ENCODE data around the gene KLLN. TPM values are rescaled to one million over a fixed set of nuclear protein-coding genes. Genes with fewer than 3 reads are reported as not detected.
"Not testable (repeated sequence)": the region's sequence is repeated elsewhere in the genome, so short reads cannot be mapped to it uniquely, and the experiment has no call there.

KLLN gene
- total and polyA plus RNA-seq, 2 donors: 0.90 to 1.0 TPM

GRCh38 chr10:87847550-87847949 lies 15.8 kb downstream of the KLLN start:
- H3K4me3 ChIP-seq (ENCODE audit: low read length in 2 of 2): no peak overlapping the region

GRCh38 chr10:87846711-87847110 lies 16.6 kb downstream of the KLLN start:
- not testable (repeated sequence) for H3K4me3 ChIP-seq (ENCODE audit: low read length in 2 of 2); H3K27me3 ChIP-seq (ENCODE audit: control insufficient read depth in 2 of 2, insufficient read depth in 1 of 2, low read length in 1 of 2); H3K36me3 ChIP-seq (ENCODE audit: control insufficient read depth in 2 of 2, insufficient read depth in 2 of 2, low read length in 1 of 2); H3K27ac ChIP-seq (ENCODE audit: low read depth in 1 of 2, low read length in 1 of 2); H3K9me3 ChIP-seq (ENCODE audit: control insufficient read depth in 2 of 2, insufficient read depth in 1 of 2, low read length in 1 of 2); DNase-seq (ENCODE audit: low read depth in 6 of 9, low spot score in 9 of 9)
- 98% methylated on average over 8 of the region's 8 CpGs for WGBS
- peaks cover 0 to 11% of the 10 kb centered on the region in 2 donors for H3K4me1 ChIP-seq (ENCODE audit: control insufficient read depth in 2 of 2, insufficient read depth in 2 of 2, low read length in 2 of 2)

More at GRCh38 chr10:87847550-87847949, 15.8 kb downstream of the KLLN start:
- Histone ChIP-seq H3K4me1 (ENCODE audit: control insufficient read depth in 2 of 2, insufficient read depth in 2 of 2, low read length in 2 of 2) (peaks cover 0 to 11% of the 10 kb centered on the region in 2 donors), H3K36me3 (ENCODE audit: control insufficient read depth in 2 of 2, insufficient read depth in 2 of 2, low read length in 1 of 2) (no peaks in the 10 kb centered on the region), H3K9me3 (ENCODE audit: control insufficient read depth in 2 of 2, insufficient read depth in 1 of 2, low read length in 1 of 2) (no peaks in the 10 kb centered on the region), H3K27me3 (ENCODE audit: control insufficient read depth in 2 of 2, insufficient read depth in 1 of 2, low read length in 1 of 2) (no peaks in the 10 kb centered on the region), H3K27ac (ENCODE audit: low read depth in 1 of 2, low read length in 1 of 2) (no peak overlapping the region)
- no peak for DNase-seq (ENCODE audit: low read depth in 6 of 9, low spot score in 9 of 9)

DNA sequence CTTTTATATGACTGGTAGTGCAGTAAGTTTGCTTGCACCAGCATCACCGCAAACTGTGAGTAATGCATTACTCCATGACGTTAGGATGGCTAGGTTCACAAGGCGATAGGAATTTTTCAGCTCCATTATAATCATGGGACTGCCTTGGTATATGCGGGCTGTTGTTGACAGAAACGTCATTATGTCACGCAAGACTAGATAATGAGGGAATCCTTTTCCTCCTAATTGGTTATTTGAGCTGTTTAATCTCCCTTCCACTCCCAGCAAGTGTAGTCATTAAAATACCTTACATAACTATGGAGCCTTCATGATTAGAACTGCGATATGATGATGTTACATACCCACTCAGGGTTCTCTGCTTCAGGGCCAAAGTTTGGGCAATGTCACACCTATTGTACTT lies 17.3 kb downstream of the KLLN start:
- DNase-seq (ENCODE audit: low read depth in 6 of 9, low spot score in 9 of 9): no peak
- Histone ChIP-seq H3K9me3 (ENCODE audit: control insufficient read depth in 2 of 2, insufficient read depth in 1 of 2, low read length in 1 of 2) (no peaks in the 10 kb centered on the region), H3K36me3 (ENCODE audit: control insufficient read depth in 2 of 2, insufficient read depth in 2 of 2, low read length in 1 of 2) (no peaks in the 10 kb centered on the region), H3K4me3 (ENCODE audit: low read length in 2 of 2) (no peak overlapping the region), H3K4me1 (ENCODE audit: control insufficient read depth in 2 of 2, insufficient read depth in 2 of 2, low read length in 2 of 2) (peaks cover 0 to 8% of the 10 kb centered on the region in 2 donors), H3K27me3 (ENCODE audit: control insufficient read depth in 2 of 2, insufficient read depth in 1 of 2, low read length in 1 of 2) (no peaks in the 10 kb centered on the region), H3K27ac (ENCODE audit: low read depth in 1 of 2, low read length in 1 of 2) (no peak overlapping the region)
- WGBS: 97% methylated on average over 7 of the region's 7 CpGs

DNA sequence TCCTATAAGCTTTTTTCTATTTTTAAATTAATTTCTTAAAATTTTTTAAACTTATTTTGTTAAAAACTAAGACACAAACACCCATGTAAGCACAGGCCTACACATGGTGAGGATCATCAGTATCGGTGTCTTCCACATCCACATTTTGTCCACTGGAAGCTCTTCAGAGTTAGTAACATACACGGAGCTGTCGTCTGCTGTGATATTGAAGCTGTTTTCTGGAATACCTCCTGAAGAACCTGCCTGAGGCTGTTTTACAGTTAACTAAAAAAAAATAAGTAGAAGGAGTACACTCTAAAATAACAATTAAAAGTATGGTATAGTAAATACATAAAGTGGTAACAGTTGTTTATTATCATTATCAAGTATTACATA lies 17.7 kb downstream of the KLLN start:
- DNase-seq (ENCODE audit: low read depth in 6 of 9, low spot score in 9 of 9): no peak
- no peak overlapping the region for H3K27ac ChIP-seq (ENCODE audit: low read depth in 1 of 2, low read length in 1 of 2)
- peaks cover 0 to 5% of the 10 kb centered on the region in 2 donors for H3K4me1 ChIP-seq (ENCODE audit: control insufficient read depth in 2 of 2, insufficient read depth in 2 of 2, low read length in 2 of 2)
- H3K4me3 ChIP-seq (ENCODE audit: low read length in 2 of 2): no peak overlapping the region
- no peaks in the 10 kb centered on the region for H3K36me3 ChIP-seq (ENCODE audit: control insufficient read depth in 2 of 2, insufficient read depth in 2 of 2, low read length in 1 of 2)
- WGBS: over 99% methylated on average over 3 of the region's 3 CpGs
- no peaks in the 10 kb centered on the region for H3K9me3 ChIP-seq (ENCODE audit: control insufficient read depth in 2 of 2, insufficient read depth in 1 of 2, low read length in 1 of 2)
- H3K27me3 ChIP-seq (ENCODE audit: control insufficient read depth in 2 of 2, insufficient read depth in 1 of 2, low read length in 1 of 2): no peaks in the 10 kb centered on the region

DNA sequence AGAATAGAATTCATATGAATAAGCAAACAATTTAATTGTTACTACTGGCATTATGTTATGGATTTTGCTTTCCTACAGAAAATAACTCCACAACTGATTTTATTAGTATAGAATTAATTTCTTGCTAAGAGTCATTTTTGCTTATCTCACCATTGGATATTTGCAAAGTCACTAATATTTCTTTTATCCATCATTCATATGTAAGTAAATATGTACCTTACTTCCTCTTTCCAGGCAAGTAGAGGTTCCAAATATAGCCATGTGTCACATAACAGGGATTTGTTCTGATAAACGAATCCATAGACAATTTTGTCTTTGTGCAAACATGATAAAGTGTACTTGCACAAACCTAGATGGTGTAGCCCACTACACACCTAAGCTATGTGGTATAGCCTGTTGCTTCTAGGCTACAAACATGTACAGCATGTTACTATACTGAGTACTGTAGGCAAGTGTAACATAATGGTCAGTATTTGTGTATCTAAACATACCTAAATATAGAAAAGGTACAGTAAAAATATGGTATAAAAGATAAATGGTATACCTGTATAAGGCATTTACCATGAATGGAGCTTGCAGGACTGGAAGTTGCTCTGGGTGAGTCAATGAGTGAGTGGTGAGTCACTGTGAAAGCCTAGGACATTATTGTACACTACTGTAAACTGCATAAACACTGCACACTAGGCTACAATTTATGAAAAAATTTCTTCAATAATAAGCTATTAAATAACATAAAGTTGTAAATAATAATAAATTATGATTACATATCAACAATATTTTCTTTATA lies 18.3 kb downstream of the KLLN start:
- no peak overlapping the region for H3K27ac ChIP-seq (ENCODE audit: low read depth in 1 of 2, low read length in 1 of 2)

DNA sequence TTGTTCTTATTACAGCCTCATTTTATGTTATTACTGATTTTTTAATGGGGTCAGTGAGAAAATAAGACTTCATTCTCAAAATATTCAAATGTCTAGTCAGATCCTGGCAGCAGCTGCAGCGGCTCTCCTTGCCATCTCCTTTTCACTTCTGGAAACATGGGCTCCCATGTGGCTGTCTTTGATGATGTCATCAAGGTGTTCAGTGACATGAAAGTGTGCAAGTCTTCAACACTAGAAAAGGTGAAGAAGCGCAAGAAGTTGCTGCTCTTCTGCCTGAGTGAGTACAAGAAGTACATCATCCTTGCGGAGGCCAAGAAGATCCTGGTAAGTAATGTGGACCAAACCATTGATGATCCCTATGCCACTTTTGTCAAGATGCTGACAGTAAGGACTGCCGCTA lies 19.6 kb downstream of the KLLN start:
- Histone ChIP-seq H3K27ac (ENCODE audit: low read depth in 1 of 2, low read length in 1 of 2) (no peak overlapping the region), H3K9me3 (ENCODE audit: control insufficient read depth in 2 of 2, insufficient read depth in 1 of 2, low read length in 1 of 2) (no peaks in the 10 kb centered on the region), H3K4me1 (ENCODE audit: control insufficient read depth in 2 of 2, insufficient read depth in 2 of 2, low read length in 2 of 2) (no peaks in the 10 kb centered on the region), H3K27me3 (ENCODE audit: control insufficient read depth in 2 of 2, insufficient read depth in 1 of 2, low read length in 1 of 2) (no peaks in the 10 kb centered on the region), H3K4me3 (ENCODE audit: low read length in 2 of 2) (no peak overlapping the region), H3K36me3 (ENCODE audit: control insufficient read depth in 2 of 2, insufficient read depth in 2 of 2, low read length in 1 of 2) (no peaks in the 10 kb centered on the region)
- DNase-seq (ENCODE audit: low read depth in 6 of 9, low spot score in 9 of 9): no peak
- 98% methylated on average over 4 of the region's 4 CpGs for WGBS

More for the DNA sequence above, 18.3 kb downstream of the KLLN start:
- H3K36me3 ChIP-seq (ENCODE audit: control insufficient read depth in 2 of 2, insufficient read depth in 2 of 2, low read length in 1 of 2): no peaks in the 10 kb centered on the region
- no peaks in the 10 kb centered on the region for H3K4me1 ChIP-seq (ENCODE audit: control insufficient read depth in 2 of 2, insufficient read depth in 2 of 2, low read length in 2 of 2)
- H3K9me3 ChIP-seq (ENCODE audit: control insufficient read depth in 2 of 2, insufficient read depth in 1 of 2, low read length in 1 of 2): no peaks in the 10 kb centered on the region
- DNase-seq (ENCODE audit: low read depth in 6 of 9, low spot score in 9 of 9): no peak
- WGBS: 35% methylated on average over 1 of the region's 1 CpG
- no peak overlapping the region for H3K4me3 ChIP-seq (ENCODE audit: low read length in 2 of 2)
- H3K27me3 ChIP-seq (ENCODE audit: control insufficient read depth in 2 of 2, insufficient read depth in 1 of 2, low read length in 1 of 2): no peaks in the 10 kb centered on the region

DNA sequence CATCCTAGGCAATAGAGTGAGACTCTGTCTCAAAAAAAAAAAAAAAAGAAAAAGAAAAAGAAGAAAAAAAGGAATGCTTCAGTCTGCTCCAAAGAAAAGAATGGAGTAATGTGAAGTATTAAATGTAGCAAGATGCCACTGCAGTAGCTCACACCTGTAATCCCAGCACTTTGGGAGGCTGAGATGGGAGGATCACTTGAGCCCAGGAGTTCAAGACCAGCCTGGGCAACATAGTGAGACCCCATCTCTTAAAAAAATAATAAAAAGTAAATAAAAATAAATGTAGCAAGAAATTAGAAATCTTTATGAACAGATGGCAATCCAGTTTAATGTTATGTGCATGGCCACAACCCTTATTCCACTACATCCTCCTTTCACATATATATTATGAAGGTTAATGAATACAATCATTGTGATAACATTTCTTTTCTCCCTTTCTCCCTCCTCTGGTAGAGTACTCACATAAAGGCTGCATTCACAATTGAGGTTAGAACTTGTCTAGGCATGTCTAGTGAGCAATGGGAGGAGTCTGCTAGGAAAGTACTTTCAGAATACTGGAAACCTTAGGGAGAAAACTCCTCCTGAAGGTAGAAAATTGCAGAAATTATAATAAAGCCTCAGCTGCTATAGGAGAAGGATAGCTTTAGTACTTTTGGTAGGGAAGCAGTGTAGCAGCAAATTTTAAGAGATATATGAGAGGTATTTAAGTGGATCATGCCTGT lies 20.4 kb downstream of the KLLN start:
- DNase-seq (ENCODE audit: low read depth in 6 of 9, low spot score in 9 of 9): no peak
- H3K27ac ChIP-seq (ENCODE audit: low read depth in 1 of 2, low read length in 1 of 2): no peak overlapping the region
- no peaks in the 10 kb centered on the region for H3K36me3 ChIP-seq (ENCODE audit: control insufficient read depth in 2 of 2, insufficient read depth in 2 of 2, low read length in 1 of 2)
- H3K27me3 ChIP-seq (ENCODE audit: control insufficient read depth in 2 of 2, insufficient read depth in 1 of 2, low read length in 1 of 2): no peaks in the 10 kb centered on the region
- H3K4me1 ChIP-seq (ENCODE audit: control insufficient read depth in 2 of 2, insufficient read depth in 2 of 2, low read length in 2 of 2): no peaks in the 10 kb centered on the region
- H3K4me3 ChIP-seq (ENCODE audit: low read length in 2 of 2): no peak overlapping the region
- H3K9me3 ChIP-seq (ENCODE audit: control insufficient read depth in 2 of 2, insufficient read depth in 1 of 2, low read length in 1 of 2): no peaks in the 10 kb centered on the region

DNA sequence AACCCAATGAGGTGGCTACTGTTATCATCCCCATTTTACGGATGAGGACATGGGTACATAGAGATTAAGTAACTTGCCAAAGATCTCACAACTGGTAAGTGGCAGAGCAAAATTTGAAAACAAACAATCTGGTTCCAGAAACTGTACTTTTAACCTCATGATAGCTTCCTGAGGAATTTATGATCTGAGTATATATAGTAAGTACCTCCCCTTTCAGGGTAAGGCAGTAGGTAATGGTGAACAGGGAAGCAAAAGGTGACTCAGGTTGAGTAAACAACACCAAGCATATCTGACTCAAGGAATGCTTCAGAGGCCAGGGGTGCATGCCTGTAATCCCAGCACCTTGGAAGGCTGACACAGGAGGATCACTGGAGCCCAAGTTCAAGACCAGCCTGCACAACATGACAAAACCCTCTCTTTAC lies 21.1 kb downstream of the KLLN start:
- H3K27me3 ChIP-seq (ENCODE audit: control insufficient read depth in 2 of 2, insufficient read depth in 1 of 2, low read length in 1 of 2): no peaks in the 10 kb centered on the region
- no peaks in the 10 kb centered on the region for H3K9me3 ChIP-seq (ENCODE audit: control insufficient read depth in 2 of 2, insufficient read depth in 1 of 2, low read length in 1 of 2)
- DNase-seq (ENCODE audit: low read depth in 6 of 9, low spot score in 9 of 9): no peak
- H3K36me3 ChIP-seq (ENCODE audit: control insufficient read depth in 2 of 2, insufficient read depth in 2 of 2, low read length in 1 of 2): no peaks in the 10 kb centered on the region
- H3K4me3 ChIP-seq (ENCODE audit: low read length in 2 of 2): no peak overlapping the region
- no peaks in the 10 kb centered on the region for H3K4me1 ChIP-seq (ENCODE audit: control insufficient read depth in 2 of 2, insufficient read depth in 2 of 2, low read length in 2 of 2)
- H3K27ac ChIP-seq (ENCODE audit: low read depth in 1 of 2, low read length in 1 of 2): no peak overlapping the region
- 100% methylated on average over 1 of the region's 1 CpG for WGBS

- Histone ChIP-seq H3K27ac (ENCODE audit: low read depth in 1 of 2, low read length in 1 of 2) (no peak overlapping the region), H3K27me3 (ENCODE audit: control insufficient read depth in 2 of 2, insufficient read depth in 1 of 2, low read length in 1 of 2) (no peaks in the 10 kb centered on the region), H3K4me1 (ENCODE audit: control insufficient read depth in 2 of 2, insufficient read depth in 2 of 2, low read length in 2 of 2) (no peaks in the 10 kb centered on the region), H3K4me3 (ENCODE audit: low read length in 2 of 2) (no peak overlapping the region), H3K9me3 (ENCODE audit: control insufficient read depth in 2 of 2, insufficient read depth in 1 of 2, low read length in 1 of 2) (no peaks in the 10 kb centered on the region), H3K36me3 (ENCODE audit: control insufficient read depth in 2 of 2, insufficient read depth in 2 of 2, low read length in 1 of 2) (no peaks in the 10 kb centered on the region)
- no peak for DNase-seq (ENCODE audit: low read depth in 6 of 9, low spot score in 9 of 9)
- WGBS: 98% methylated on average over 3 of the region's 3 CpGs
These were observed 22.1 kb downstream of the KLLN start for GRCh38 chr10:87841186-87841585.

Data from thymus (tissue), 11 donors.